Panc1 (cell line): ENCODE data around the gene UBE2G1. TPM values are rescaled to one million over a fixed set of nuclear protein-coding genes. Genes with fewer than 3 reads are reported as not detected.
"Not testable (repeated sequence)": the region's sequence is repeated elsewhere in the genome, so short reads cannot be mapped to it uniquely, and the experiment has no call there.

Experiments
- ATAC-seq: fragments of 200-7000 bp; cut with Tn5 transposase; 2 replicates; pipeline ENCODE4 v1.9.1; 2020; ENCODE audit warnings: mild to moderate bottlenecking, moderate library complexity
- BruUV-seq: library from RNA; stranded (reverse); fragments of 400-500 nt; replicated peaks from 2 replicates; lab custom pipeline; 2021; lab: Mats Ljungman, UMichigan
- CTCF ChIA-PET: fragments of 300-600 bp; sonication (Branson Sonifier 250); formaldehyde crosslinking; loops from one replicate; lab custom pipeline; 2022; ENCODE audit warnings: antibody characterized with exemption; lab: Charles Lee
- POLR2A ChIA-PET: fragments of 300-600 bp; sonication (Branson Sonifier 250); formaldehyde crosslinking; loops from one replicate; lab custom pipeline; 2022; ENCODE audit warnings: antibody characterized with exemption; lab: Charles Lee
- DNase-seq: peaks from one replicate; pipeline ENCODE4 v3.0.0-alpha.2; 2010; ENCODE audit warnings: low read depth, low spot score
- H3K27ac ChIP-seq: 2 replicates; pipeline ENCODE4 v1.5.1; 2011; ENCODE audit warnings: mild to moderate bottlenecking, low read length, inconsistent platforms
- H3K27me3 ChIP-seq: fragments of 200-500 bp; sonication (Bioruptor generic); 2 replicates; pipeline ENCODE4 v1.6.0; 2014; ENCODE audit warnings: low read length, inconsistent platforms; ENCODE audit not compliant: control insufficient read depth, insufficient read depth
- H3K36me3 ChIP-seq: fragments of 200-500 bp; sonication (Bioruptor generic); 2 replicates; pipeline ENCODE4 v1.5.1; 2014; ENCODE audit warnings: inconsistent platforms, mild to moderate bottlenecking, low read length, moderate library complexity; ENCODE audit not compliant: control insufficient read depth, insufficient read depth
- H3K4me1 ChIP-seq: 2 replicates; pipeline ENCODE4 v1.5.1; 2011; ENCODE audit warnings: inconsistent platforms, mild to moderate bottlenecking, low read length, moderate library complexity; ENCODE audit not compliant: control insufficient read depth, insufficient read depth
- H3K4me3 ChIP-seq, 2 experiments: 2 replicates each; pipeline ENCODE4 v1.5.1; 2011 to 2012; ENCODE audit warnings: low read depth in 2 of 2, low read length in 2 of 2, mild to moderate bottlenecking in 2 of 2, inconsistent platforms in 1 of 2, moderate library complexity in 1 of 2
- H3K9me3 ChIP-seq: fragments of 200-500 bp; sonication (Bioruptor generic); 2 replicates; pipeline ENCODE4 v1.5.1; 2014; ENCODE audit warnings: low read depth, mild to moderate bottlenecking, inconsistent platforms, low read length, moderate library complexity; ENCODE audit not compliant: control insufficient read depth, insufficient read depth
- CTCF ChIP-seq: fragments of 450-650 bp; IDR thresholded peaks from 2 replicates; pipeline ENCODE4 v1.5.1; 2017; ENCODE audit warnings: mild to moderate bottlenecking
- POLR2AphosphoS5 ChIP-seq: IDR thresholded peaks from 2 replicates; pipeline ENCODE4 v1.6.1; 2012; ENCODE audit warnings: mild to moderate bottlenecking, low read depth, low read length, moderate library complexity
- REST ChIP-seq, 2 experiments: IDR thresholded peaks; 2 replicates each; pipeline ENCODE4 v1.6.1; 2011 to 2012; ENCODE audit warnings: low read depth in 2 of 2, control low read depth in 1 of 2, low read length in 1 of 2, mild to moderate bottlenecking in 1 of 2, moderate library complexity in 1 of 2; ENCODE audit not compliant: insufficient read depth in 1 of 2
- SIN3A ChIP-seq: IDR thresholded peaks from 2 replicates; pipeline ENCODE4 v1.6.1; 2012; ENCODE audit warnings: low read depth, mild to moderate bottlenecking, low read length, moderate library complexity, borderline replicate concordance; ENCODE audit not compliant: insufficient read depth
- TCF7L2 ChIP-seq: IDR thresholded peaks from 2 replicates; pipeline ENCODE4 v1.6.1; 2011; ENCODE audit warnings: mild to moderate bottlenecking, low read depth, low read length, inconsistent platforms
- in situ Hi-C: cut with HindIII; loops from 2 replicates; pipeline ENCODE4 v1.10.0; 2016; ENCODE audit warnings: low sequenced_read_pairs, low pct_unique_long_range_greater_than_20kb
- intact Hi-C: fragments of 100-400 bp; cut with micrococcal nuclease; formaldehyde crosslinking; loops from one replicate; pipeline ENCODE4 v1.10.0; 2022; ENCODE audit not compliant: unreplicated experiment
- total RNA-seq: library from RNA; stranded (reverse); gene quantifications from one replicate; pipeline ENCODE4 v1.2.1, GENCODE V29; 2021; ENCODE audit not compliant: unreplicated experiment

UBE2G1 gene
- total RNA-seq, 1 experiment from 2014 or later = 119 TPM

DNA sequence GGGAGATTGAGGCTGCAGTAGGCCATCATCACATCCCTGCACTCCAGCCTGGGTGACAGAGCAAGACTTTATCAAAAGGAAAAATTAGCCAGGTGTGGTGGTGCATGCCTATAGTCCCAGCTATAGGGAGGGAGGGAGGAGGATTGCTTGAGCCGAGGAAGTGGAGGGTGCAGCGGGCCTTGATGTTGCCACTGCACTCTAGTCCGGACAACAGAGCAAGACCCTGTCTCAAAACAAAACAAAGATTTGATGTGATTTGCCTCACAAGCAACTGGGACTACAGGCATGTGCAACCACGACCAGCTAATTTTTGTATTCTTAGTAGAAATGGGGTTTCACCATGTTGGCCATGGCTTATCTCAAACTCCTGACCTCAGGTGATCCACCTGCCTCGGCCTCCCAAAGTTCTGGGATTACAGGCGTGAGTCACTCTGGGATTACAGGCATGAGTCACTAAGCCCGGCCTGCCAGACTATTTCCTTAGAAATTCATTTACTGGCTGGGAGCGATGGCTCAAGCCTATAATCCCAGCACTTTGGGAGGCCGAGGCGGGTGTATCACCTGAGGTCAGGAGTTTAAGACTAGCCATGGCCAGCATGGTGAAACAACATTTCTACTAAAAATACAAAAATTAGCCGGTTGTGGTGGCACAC, 11.5 kb downstream of the UBE2G1 start:
- H3K4me1 ChIP-seq = peaks cover 14% of the 10 kb centered on the region
- DNase-seq (no peak), ATAC-seq (no peak)
- no peaks in the 10 kb centered on the region for H3K9me3 ChIP-seq
- CTCF ChIA-PET = no interaction called here
- in situ Hi-C loops (no loop called here), intact Hi-C loops (no loop called here)
- BruUV-seq = no TSS peak
- TF ChIP-seq REST (IDR thresholded peaks at IDR 0.05; ENCODE audit: insufficient read depth in 1 of 2, low read depth in 2 of 2, low read length in 1 of 2) (no peak), POLR2AphosphoS5 (no peak), CTCF (no peak), TCF7L2 (no peak), SIN3A (no peak)
- H3K27ac ChIP-seq = no peak overlapping the region
- POLR2A ChIA-PET = no interaction called here
- H3K36me3 ChIP-seq = no peaks in the 10 kb centered on the region; the same call in 1 of the 2 replicates
- no peaks in the 10 kb centered on the region for H3K27me3 ChIP-seq
- no peak overlapping the region for H3K4me3 ChIP-seq

GRCh38 chr17:4354206-4354605, 12.3 kb downstream of the UBE2G1 start:
- TF ChIP-seq REST (IDR thresholded peaks at IDR 0.05; ENCODE audit: insufficient read depth in 1 of 2, low read depth in 2 of 2, low read length in 1 of 2) (no peak), POLR2AphosphoS5 (no peak), TCF7L2 (no peak), CTCF (no peak), SIN3A (no peak)
- BruUV-seq = no TSS peak
- DNase-seq (no peak), ATAC-seq (no peak)
- in situ Hi-C loops (no loop called here), intact Hi-C loops (no loop called here)
- Histone ChIP-seq H3K27me3 (no peaks in the 10 kb centered on the region), H3K27ac (no peak overlapping the region), H3K4me3 (no peak overlapping the region), H3K36me3 (no peaks in the 10 kb centered on the region), H3K4me1 (peaks cover 14% of the 10 kb centered on the region), H3K9me3 (no peaks in the 10 kb centered on the region)
- CTCF ChIA-PET = no interaction called here
- POLR2A ChIA-PET = no interaction called here

DNA sequence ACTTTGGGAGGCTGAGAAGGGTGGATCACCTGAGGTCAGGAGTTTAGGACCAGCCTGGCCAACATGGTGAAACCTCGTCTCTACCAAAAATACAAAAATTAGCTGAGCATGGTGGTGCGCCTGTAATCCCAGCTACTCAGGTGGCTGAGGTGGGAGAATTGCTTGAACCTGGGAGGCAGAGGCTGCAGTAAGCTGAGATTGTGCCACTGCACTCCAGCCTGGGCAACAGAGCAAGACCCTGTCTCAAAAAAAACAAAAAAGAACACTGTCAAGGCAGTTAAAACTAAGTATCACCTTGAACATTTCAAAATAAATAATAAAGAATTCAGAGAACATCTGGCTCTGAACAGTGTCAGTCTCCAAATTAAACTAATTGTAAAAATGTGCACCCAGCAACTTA, 16.3 kb downstream of the UBE2G1 start:
- BruUV-seq, CTCF ChIA-PET, in situ Hi-C loops, H3K4me3 ChIP-seq, H3K27ac ChIP-seq, POLR2A ChIA-PET, ATAC-seq, DNase-seq, H3K27me3 ChIP-seq, intact Hi-C loops, H3K9me3 ChIP-seq, H3K36me3 ChIP-seq: not testable (repeated sequence)
- peaks cover 12% of the 10 kb centered on the region for H3K4me1 ChIP-seq
